ENCODE measurements around the gene POC5.
A peak's percentile ranks its signal among the peaks of the same experiment; 100 is the strongest.
"Not testable (repeated sequence)": the region's sequence is repeated elsewhere in the genome, so short reads cannot be mapped to it uniquely, and the experiment has no call there.

The POC5 gene

DNA sequence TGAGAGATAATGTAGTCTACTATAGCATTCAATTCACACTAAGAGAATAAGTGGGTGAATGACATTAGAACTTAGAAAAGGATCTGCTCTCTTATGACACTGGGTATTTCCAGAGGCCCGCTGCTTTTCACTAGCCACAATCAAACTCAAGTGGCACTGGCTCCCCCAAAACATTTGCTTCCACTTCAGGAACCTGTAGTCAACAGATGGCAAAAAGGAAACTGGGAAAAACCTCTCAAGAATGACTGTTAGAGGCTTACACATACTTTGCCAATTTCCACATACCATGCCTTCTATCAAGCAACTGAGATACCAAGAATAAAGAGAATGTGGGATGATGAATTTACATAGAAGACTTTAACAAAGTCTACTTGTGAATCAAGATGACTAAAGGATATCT lies 11.2 kb downstream of the POC5 start:
- no peak for DNase-seq (ENCODE audit: low spot score)

DNA sequence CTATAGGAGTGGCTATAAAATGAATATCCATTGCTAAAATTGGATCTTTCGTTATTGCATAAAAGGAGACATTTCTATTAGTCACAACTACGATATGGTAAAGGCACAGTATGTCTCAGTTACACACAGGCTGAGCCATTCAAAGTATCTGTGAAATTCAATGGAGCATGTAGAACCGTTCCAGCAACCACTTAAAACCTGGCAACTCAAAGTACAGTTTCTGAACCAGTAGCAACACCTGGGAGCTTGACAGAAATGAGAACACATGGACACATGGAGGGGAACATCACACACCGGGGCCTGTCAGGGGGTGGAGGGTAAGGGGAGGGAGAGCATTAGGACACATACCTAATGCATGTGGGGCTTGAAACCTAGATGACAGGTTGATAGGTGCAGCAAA lies 15.4 kb downstream of the POC5 start:
- no peak for DNase-seq (ENCODE audit: low spot score)

DNA sequence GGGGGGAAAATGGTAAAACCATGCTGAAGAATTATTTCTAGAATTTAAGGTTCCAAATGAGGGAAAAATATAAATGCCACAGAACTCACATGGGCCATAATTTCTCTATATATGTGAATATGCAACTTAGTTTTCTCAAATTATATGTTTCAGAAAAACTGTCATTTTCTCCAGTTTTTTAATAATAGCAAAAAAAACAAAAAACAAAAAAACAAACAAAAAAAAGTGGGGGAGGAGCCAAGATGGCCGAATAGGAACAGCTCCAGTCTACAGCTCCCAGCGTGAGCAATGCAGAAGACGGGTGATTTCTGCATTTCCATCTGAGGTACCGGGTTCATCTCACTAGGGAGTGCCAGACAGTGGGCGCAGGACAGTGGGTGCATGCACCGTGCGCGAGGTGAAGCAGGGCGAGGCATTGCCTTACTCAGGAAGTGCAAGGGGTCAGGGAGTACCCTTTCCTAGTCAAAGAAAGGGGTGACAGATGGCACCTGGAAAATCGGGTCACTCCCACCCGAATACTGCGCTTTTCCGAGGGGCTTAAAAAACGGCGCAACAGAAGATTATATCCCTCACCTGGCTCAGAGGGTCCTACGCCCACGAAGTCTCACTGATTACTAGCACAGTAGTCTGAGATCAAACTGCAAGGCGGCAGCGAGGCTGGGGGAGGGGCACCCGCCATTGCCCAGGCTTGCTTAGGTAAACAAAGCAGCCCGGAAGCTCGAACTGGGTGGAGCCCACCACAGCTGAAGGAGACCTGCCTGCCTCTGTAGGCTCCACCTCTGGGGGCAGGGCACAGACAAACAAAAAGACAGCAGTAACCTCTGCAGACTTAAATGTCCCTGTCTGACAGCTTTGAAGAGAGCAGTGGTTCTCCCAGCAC lies 21.5 kb downstream of the POC5 start:
- not testable (repeated sequence) for DNase-seq (ENCODE audit: low spot score)

DNA sequence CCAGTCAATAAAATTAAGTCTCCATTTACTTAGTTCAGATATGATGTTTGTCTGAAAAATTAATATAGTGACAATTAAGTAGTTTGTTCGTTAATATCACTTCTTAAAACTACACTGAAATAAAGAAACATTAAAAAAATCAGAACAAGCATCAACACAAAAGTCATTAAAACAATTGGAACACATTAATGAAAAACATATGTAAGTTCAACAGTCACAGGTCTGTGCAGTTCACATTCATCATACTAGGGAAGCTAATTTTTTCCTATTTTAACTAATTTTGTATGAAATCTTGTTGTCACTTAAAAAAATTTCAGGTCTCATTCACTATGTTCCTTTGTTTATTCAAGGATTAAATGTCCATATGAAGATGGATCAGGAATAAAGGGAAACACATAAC lies 22.5 kb downstream of the POC5 start:
- no peak for DNase-seq (ENCODE audit: low spot score)

DNA sequence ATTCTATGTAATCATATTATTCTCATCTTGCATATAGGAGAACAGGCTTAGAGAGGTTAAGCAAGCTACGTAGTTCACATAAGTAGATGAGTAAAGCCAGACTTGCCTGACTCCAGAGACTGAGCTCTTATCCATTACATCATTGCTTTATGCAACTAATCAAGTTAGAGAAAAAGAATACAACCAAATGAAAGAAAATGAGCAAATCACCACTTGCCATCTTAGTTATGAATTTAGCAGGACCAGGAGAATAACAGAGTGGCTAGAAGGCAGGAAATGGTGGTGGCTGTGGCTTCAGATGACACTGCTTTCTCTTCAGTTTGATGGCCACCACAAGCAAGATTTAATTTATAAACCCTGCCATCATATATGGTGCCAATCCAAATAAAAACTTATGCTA lies 26.6 kb downstream of the POC5 start:
- no peak for DNase-seq (ENCODE audit: low spot score)

DNA sequence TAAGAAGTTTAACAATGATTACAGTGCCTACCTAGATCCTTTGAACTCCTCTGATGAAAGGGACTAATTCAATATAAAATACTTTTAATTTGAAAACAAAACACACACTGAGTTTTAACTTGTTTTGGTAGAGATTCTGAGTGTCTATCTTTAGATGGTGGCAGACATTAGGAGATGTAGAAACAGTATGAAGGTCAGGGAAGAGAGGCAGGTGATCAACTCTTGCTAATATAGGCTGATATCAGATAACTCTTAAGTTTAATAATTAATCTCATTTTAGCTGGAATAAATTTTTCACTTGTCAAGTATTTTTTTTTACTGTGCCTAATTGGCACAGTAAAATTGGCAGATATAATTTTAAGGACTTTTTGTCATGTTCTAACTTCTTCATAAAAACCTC lies 30.8 kb downstream of the POC5 start:
- DNase-seq (ENCODE audit: low spot score): no peak

DNA sequence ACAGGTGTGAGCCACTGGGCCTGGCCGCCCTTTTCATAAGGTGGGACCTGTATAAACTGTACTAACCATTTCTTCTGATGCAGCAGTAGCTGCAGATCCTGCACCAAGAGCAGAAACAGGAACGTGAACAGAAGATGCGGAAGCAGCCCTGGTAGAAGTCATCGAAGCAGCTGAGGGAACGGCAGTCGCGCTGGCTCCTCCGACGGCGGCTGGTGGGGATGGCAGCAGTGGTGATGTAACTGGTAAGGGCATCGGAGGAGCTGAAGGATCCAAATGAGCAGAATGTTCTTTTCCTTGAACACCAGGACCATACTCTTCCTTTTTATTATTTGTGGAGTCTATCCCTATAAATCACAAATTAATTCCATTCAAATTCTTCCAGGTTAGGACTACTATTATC lies 32.1 kb downstream of the POC5 start:
- DNase-seq (ENCODE audit: low spot score): no peak

DNA sequence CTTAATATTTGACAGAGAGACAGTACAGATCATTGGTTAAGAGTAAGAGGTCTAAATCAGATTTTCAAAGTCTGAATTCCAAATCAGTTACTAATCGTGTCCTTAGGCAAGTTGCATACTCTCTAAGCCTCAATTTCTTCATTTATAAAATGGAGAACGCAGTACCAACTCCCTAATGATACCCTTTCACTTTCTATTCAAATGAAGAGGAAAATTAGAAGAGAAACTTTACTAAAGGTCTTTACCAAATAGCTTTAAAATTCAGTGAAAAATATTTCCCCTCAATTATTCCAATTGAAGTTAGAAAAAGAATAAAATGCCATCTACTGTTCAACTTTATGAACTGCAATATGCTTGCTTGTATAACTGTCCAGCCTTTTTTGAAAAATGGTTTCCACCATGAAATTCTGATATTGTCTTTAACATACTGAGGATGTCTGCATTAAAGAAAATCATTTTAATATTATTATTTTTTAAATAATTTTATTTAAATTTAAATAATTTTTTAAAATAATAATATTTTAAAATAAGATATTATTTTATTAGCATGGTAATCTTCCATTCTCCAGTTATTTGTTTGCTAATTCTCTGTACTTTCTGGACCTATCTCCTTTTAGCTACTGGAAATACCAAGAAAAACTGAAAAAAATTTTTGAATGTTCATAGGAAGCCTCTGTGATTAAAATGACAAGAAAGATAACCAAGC lies 36.0 kb downstream of the POC5 start:
- DNase-seq (ENCODE audit: low spot score): peak; percentile 39

DNA sequence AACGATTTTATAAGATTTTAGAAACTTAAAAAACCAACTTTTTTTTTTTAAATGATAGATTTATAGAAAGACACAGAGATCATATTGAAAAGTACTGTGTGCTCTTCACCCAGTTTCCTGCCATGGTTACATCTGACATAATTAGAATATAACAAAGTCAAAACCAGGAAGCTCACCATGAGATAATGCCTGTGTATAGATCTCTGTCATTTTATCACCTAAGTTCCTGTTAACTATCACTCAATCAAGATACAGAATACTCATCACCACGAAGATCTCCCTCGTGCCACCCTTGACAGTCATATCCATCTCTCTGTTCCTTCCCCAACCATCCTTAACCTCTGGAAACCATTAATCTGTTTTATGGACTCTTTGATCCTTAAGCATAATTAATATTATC lies 39.1 kb downstream of the POC5 start:
- no peak for DNase-seq (ENCODE audit: low spot score)

DNA sequence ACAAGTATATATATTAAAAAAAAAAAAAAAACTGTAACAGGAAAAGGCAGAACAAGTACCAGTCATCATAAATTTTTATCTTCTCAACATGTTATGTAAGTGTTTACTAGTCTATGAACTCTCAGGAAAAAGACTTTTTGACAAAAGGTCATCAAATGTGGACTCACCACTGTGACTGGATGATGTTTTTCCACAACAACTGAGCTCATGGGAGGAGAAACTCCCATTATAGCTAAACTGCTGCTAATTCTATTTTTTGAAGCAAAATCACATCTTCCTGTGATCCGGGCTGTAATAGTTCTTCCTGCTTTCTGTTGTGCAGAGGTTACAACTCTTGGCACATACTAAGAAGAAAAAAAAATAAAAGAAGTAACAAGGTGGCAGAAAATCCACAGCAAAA lies 39.6 kb downstream of the POC5 start:
- no peak for DNase-seq (ENCODE audit: low spot score)

DNA sequence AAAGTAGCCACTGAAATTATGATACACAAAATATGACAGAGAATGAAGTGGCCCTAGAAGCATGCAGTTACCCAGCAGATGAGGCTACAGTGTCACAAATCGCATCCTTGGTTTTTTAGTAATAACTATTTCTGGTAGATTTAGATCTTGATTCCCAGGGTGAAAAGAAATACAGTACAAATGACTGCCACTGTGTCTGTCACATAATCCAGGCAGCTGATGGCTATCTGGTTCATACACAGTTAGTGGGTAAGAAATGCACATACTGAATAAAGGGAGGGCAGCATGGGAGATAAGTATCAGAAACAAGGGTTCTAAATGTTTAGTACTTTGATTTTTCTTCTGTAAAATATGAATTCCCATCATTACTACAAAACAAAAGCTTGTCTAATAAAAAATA lies 41.5 kb downstream of the POC5 start:
- no peak for DNase-seq (ENCODE audit: low spot score)

DNA sequence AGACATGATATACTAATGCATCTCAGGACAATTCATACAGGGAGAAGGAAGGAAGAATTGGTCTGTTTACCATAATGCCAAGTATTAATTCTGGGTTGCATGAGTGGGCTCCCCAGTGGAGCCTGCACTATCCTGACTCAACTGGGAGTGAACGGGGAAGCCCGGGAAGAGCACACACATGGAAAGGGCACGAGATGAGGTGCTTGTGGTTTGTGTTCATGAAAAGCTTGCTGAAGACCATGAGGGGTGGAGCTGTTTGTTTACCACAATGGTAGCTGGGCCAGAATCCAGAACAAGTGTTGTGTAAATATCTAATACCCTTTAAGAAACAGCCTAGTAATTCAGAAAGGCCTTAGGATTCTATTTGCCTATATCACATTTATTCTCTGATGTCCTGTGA lies 44.6 kb downstream of the POC5 start:
- no peak for DNase-seq (ENCODE audit: low spot score)

DNA sequence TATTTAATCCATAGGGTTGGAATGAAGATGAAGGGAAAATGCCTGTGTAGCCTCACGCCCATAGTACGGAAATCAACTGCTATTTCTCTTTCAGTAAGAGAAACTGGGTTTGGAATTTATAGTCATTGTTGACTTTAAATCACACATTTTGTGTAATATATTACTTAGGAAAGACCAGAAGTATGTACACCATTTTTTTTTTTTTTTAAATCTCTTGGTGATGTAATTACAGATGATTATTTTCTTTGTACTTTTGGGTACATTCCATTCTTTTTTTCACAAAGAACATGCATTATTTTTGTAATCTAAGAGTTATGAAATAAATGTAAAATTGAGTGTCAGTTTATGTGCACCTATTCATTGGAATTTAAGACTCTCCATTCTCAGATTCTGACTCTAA lies 45.7 kb downstream of the POC5 start:
- no peak for DNase-seq (ENCODE audit: low spot score)

DNA sequence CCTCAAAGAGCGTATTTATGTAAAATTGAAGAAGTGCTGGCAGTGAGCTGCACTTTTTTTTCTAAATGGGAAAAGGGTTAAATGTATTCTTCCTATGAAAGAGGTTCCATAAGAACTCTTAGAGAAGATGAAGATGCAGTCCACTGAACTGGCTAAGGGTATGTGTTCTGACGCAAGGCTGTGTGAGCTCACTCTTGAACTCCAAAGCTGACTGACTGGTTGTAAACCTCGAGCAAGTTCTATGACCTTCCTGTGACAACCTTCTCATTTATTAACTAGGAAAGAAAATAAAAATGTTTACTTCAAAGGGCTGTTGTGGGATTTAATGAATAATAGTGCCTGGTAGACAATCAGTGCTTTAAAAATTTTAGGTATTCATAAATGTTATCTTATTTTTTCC lies 46.7 kb downstream of the POC5 start:
- DNase-seq (ENCODE audit: low spot score): no peak

DNA sequence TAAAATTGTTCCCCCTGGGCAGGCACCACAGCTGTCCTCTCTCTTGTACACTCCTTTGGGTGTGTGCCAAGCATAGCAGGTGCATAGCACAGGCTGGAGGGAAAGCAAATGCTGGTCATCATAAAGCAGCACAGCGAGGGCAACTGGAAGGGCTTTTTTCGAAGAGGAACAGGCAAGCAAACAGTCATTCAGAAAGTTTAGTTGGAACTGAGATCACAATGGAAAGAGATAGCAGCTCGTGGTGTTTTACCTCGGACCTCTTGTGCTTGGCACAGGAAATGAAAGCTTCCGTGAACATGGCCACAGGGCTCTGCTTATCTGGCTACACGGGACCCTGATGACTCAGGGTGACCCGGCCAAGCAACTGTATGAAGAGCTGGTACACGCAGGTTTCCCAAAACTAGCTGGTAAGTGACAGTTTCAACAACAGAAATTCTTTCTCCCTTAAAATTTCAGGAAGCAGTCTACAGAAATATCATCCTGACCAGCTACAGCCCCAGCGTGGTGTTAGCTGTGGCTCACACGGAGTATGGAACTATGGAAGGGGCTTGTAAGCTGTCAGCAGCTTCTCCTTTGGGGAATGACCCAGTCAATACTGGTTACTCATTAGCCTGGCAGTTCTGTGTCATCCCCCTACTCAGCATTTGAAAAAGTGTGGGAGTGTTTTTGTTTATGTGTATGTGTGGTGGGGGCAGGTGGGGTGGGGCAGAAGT lies 48.1 kb downstream of the POC5 start:
- no peak for DNase-seq (ENCODE audit: low spot score)

DNA sequence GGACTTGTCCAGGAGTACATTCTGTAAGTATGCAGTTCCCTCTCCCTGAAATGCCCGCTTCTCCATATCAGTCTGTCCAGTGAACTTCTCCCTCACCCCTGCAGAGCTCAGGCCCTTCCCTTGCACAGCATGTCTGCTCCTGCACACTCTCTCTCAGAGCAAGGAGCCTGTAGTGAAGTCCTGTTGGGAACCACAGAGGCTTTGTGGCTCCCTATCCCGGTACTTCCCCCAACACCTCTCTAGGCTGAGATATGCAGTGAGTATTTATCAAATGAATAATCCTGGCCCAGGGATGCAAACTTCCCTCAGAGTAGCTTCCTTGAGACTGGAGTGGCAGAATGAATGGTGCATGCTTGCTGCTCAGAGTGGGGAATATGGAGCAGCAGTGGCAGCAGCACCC lies 48.8 kb downstream of the POC5 start:
- no peak for DNase-seq (ENCODE audit: low spot score)

DNA sequence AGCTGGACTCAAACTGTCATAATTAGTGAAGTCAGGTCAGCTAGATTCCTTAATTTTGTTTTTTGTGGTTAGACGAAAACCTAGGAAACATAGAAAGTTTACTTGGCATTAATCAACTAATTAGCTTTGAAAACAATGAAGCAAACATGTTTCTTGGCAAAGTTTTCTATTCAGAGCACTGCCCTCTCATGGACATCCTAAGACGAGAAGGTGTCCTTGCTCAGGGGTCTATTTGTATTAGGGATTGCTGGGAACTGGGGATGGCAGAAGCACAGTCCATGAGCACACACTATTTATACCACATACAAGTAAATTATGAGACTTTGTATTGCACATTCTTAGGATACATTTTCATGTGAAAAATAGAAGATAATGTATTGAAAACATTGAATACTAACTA lies 49.7 kb downstream of the POC5 start:
- DNase-seq (ENCODE audit: low spot score): no peak

DNA sequence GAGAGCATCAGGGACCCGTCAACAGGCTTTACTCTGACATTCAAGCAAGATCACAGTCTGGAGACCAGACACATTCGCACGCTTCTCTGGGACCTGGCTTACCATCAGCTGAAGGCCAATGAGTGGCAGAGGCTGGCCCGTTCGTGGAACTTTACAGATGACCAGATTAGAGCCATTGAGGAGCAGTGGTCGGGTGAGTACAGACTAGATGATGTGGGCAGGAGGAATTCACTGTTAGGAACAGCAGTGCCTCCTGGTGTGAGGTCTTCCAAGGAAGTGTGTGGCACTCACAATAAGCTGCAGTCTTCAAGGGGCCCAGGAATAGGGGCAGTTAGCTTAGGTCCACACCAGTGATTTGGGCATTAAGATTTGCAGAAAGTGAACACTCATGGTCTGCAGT lies 50.4 kb downstream of the POC5 start:
- DNase-seq (ENCODE audit: low spot score): no peak

DNA sequence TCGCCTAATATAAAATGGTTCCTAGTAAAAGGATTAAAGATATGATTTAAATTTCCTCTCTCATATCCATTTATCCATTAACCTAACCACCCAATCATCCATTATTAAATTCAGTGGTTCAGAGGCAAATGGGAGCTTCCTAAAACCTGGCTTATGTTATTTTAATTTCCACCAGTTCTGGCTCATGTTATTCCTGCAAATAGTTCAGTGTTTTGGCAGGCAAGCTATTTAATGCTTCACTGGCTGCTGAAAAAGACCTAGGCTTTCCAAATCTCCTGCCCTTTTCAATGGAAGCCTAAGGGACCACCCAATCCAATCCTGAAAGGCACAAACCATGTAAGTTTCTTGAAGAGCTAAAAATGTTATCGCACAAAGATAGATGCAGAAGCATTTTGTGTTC lies 52.3 kb downstream of the POC5 start:
- DNase-seq (ENCODE audit: low spot score): no peak

DNA sequence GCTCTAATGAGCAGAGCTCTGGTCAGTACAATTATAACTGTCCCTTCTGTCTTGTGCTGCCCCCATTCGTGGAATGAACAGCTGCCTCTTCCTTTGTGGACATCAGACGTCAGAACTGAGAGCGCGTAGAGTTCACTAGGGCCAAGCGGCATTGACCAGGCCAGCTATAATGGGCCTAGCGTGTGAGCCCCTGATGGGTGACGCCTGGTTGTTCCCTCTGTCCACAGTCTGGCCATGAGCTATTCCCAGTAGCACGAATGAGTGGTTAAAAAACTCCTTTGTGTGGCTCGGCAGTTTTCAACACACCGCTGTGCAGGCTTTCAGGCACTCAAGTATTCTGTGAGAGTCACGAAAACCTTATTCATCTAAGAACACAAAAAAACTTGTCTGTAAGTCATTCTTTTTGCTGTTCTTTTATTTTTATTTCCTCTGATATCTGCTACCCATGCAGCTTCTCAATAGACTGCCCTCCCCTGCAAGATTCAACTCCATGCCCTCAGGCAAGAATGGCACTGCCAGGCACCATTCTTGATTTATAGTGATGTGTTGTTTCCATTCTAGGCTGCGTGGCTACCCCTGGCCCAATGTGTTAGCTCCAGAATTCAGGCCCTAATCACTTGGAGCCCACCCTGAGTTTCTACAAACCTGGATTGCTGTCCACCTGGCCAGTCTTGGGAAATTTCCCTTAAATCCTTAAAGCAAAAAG lies 53.5 kb downstream of the POC5 start:
- no peak for DNase-seq (ENCODE audit: low spot score)

DNA sequence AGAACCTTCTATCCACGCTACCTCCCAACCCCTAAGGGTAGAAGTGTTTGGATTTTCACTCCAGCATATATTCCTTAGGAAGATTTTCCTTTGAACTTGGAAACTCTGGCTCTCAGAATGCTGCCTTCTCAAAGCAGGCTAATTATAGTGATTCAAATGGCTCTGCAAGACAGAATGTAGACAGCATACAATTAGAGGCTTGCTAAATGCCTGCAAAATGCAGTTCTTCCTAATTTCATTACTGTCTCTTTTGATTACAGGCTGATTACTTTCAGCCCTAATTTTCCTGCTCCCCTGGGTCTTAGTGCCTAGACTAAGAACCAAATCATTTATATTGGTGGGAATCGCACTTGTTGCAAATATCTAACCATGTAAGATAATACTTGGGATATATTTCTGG lies 55.2 kb downstream of the POC5 start:
- DNase-seq (ENCODE audit: low spot score): no peak

DNA sequence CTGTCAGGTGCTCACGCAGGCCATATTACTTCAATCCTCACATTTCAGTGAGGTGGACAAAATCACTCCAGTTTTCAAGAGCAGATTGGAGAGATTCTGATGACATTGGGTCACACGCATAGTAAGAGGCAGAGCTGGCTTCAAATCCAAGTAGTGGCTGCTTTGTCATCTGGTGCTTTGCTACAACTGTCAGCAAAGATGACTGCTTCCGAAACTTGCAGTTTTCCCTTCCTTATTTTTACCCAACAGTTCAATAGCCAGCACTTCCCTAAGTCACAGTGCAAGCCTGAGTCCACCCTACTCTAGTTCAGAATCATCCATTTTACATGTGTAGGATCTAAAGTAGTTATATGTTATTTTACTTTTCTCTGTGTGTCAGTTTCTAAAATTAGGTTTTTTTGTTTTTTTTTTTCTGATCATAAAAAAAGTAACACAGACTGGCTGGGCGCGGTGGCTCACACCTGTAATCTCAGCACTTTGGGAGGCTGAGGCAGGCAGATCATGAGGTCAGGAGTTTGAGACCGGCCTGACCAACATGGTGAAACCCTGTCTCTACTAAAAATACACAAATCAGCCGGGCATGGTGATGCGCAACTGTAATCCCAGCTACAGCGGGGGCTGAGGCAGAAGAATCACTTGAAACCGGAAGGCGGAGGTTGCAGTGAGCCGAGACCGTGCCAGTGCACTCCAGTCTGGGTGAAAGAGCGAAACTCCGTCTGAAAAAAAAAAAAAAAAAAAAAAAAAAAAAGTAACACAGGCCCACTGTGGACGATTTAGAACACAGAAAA lies 56.4 kb downstream of the POC5 start:
- DNase-seq (ENCODE audit: low spot score): peak; percentile 36

Data from putamen (tissue), 1 donor.